Femur (tissue), 1 donor: ENCODE data around the gene KIF2C.
"Not testable (repeated sequence)": the region's sequence is repeated elsewhere in the genome, so short reads cannot be mapped to it uniquely, and the experiment has no call there.

Experiments used
- DNase-seq: peaks from one replicate; pipeline ENCODE4 v3.0.0-alpha.2; 2017

Gene KIF2C

DNA sequence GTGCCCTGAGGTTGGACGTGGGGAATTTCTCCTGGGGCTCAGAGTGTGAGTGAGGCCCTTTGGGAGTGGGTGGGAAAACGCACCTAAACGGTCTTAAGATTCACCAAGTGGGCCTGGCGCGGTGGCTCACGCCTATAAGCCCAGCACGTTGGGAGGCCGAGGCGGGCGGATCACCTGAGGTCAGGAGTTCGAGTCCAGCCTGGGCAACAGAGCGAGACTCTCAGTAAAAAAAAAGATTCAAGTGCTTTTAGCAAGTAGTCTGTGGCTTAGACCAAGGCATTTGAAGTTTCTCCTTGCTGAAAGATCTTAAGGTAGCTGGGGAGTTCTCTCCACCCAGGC lies 37.1 kb downstream of the KIF2C start:
- DNase-seq, result no peak

DNA sequence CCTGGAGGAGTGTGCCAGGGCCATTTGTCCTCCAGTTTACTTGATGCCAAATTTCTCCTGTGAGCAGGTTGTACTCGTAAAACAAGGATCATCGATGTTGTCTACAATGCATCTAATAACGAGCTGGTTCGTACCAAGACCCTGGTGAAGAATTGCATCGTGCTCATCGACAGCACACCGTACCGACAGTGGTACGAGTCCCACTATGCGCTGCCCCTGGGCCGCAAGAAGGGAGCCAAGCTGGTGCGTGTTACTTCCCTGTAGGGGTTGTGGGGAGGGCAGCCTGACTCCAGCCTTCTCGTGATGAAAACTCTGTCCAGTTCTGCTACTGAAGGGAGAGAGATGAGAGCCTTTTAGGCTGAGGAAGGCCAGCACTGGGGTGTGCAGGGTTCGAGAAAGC lies 37.9 kb downstream of the KIF2C start:
- no peak for DNase-seq

DNA sequence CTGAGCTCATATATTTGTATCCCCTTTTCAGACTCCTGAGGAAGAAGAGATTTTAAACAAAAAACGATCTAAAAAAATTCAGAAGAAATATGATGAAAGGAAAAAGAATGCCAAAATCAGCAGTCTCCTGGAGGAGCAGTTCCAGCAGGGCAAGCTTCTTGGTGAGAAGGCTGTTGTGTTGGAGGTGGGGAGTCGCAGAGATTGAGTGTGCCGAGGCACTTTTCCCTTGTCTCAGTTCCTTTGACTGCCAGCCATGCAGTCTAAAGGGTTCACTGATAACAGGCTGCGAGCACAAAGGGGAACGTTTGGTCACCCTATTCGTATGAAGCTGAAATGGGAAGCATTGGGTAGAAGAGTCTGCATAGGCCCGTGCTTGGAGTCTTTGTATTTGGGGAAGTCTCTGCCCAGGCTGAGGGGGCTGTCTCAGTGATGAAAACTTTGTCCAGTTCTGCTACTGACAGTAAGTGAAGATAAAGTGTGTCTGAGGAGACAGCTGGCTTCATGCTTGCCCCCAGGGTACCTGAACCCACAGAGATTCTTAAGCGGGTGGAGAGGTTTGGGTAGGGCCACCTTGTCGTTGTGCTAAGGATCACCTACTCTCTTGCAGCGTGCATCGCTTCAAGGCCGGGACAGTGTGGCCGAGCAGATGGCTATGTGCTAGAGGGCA lies 38.5 kb downstream of the KIF2C start:
- DNase-seq, result no peak

DNA sequence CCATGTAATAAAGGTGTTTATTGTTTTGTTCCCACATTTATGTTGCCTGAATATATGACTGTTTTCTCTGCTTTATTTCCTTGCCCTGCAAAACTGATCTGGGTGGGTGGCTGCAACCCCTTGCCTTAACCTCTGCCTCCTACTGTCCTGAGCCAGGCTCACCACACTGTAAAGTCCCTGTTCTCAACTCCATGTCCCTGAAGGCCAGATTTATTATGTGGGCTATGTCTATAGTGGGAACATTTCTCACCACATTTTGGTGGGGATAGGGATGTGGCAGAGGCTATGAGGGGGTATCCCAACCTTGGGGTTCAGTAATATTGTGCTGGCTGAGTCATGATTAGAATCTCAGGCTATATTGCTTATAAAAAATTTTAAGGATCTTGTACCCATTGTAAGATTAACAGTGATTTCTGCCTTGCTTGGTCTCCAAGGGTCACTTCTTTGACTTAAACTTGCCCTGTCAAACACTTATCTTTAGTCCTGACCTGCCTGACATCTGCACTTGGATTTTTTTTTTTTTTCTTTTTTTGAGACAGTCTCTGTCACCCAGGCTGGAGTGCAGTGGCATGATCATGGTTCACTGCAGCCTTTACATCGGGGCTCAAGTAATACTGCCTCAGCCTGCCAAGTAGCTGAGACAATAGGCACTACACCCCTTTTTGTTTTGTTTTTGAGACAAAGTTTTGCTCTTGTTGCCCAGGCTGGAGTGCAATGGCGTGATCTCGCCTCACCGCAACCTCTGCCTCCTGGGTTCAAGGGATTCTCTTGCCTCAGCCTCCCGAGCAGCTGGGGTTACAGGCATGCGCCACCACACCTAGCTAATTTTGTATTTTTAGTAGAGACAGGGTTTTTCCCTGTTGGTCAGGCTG lies 39.3 kb downstream of the KIF2C start:
- DNase-seq, result no peak

DNA sequence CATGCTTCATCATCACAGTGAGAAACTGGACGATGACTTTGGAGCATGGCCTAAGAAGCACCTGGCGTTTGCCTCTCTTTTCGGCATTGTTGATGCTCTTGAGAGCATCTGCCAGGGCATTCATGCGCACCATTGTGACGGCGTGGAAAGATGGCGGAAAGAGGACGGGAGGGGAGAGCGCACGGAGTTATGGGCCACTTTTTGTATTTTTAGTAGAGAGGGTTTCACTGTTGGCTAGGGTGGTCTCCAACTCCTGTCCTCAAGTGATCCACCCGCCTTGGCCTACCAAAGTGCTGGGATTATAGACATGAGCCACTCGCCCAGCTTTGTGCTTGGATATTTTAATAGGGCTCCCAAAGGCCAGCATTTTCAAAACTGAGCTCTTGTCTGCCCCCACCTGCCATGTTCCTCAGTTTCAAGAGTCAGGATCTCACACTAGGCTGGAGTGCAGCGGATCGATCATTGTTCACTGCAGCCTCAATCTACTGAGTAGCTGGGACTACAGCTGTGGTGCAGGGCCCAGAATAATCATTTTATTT lies 41.0 kb downstream of the KIF2C start:
- DNase-seq, result no peak

DNA sequence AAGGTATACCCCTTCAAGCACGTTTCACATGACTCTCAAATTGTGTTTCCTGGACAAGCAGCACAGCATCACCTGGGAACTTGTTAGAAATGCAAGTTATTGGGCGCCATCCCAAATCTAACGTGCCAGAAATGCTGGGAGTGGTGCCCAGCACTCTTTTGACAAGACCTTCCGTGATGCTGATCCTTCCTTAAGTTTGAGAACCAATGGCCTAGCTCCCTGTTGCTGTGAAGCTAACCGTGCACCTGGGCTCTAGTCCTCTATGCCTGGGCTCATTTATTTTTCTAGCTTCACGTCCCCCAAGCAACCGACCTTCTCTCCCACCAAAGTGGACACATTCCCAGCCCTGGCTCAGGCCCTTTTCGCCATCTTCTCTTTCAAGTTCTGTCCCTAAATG lies 44.1 kb downstream of the KIF2C start:
- DNase-seq, result no peak

DNA sequence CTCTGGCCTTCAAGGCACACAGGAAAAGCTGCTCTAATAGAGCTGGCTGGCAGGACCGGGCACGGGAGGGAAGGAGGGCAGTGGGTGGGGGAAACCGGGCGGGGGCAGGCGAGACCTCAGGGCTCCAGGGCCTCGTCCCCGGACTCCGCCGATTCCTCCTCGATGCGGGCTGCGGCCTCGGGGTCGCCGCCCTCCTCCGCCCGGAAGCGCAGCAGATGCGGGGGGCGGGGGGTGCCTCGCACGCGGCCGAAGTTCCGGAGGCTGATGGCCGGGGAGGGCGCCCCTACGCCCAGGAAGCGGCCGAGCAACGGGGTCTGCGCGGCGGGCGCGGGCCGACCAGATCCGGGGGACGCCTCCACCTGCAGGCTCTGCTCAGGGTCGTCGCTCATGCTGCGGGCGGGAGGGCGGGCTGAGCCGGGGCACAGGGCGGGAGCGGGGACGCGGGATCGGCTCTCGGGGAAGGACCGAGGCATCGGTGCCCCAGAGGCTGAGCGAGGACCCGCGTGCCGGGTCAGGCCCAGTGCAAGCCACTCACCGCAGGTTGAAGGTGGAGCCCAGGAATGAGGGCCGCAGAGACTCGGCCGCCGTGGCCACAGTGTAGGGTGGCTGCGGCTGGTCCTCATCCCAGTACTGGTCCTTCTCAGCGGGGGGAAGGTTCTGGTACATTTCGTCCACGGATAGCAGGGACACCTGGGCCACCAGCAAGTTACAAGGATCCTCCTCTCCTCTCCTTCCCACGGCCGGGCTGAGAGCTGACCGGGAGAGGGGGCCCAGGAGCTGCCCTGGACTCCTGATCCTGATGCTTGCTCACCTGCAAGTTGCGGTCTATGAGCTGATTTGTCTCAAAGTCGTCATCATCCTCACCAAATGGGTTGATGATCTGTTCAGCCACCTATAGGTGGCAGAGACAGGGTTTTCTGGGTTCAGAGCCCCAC lies 44.7 kb downstream of the KIF2C start:
- no peak for DNase-seq

DNA sequence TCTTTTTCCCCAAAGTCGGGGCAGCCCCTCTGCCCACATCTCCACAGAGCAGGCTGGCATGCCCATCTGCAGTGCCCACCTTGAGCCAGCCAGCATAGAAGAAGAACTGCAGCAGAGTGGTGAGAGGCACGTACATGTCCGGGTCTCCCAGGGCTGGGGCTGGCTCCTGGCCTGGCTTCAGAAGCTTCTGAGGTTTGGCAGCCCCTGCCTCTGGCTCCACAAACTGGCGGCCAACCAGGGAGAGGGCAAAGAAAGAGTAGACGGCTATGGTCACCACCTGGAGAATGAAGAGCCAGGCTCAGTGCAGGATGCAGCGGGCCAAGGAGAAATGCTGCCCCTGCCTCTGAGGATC lies 45.4 kb downstream of the KIF2C start:
- DNase-seq, result no peak

DNA sequence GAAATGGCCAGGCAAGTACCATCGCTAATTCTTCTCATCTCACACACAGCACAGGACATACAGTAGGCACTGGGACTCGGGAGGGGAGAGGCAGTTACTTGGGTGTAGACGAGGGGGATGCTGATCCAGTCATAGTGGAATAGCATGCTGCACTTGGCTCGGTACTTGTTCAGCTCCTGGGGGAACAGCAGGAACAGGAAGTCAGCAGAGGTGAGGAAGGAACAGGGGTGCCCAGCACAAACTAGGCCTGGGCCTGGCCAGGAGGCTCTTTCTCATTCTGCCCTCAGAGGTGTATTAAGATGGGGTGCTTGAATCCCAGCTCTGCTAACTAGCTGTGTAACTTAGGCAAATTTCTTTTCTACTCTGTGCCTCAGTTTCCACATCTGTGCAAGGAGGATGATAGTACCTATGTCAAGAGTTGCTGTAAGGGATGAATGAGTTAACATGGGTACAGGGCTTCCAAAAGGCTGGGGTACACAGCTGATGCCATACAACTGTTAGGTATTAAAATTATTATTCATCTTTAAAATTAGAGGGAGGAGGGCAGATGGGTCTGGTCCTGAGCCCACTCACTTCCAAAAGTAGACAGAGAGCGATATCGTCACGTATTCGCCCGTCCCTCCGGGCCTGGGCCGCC lies 46.0 kb downstream of the KIF2C start:
- DNase-seq, result no peak

DNA sequence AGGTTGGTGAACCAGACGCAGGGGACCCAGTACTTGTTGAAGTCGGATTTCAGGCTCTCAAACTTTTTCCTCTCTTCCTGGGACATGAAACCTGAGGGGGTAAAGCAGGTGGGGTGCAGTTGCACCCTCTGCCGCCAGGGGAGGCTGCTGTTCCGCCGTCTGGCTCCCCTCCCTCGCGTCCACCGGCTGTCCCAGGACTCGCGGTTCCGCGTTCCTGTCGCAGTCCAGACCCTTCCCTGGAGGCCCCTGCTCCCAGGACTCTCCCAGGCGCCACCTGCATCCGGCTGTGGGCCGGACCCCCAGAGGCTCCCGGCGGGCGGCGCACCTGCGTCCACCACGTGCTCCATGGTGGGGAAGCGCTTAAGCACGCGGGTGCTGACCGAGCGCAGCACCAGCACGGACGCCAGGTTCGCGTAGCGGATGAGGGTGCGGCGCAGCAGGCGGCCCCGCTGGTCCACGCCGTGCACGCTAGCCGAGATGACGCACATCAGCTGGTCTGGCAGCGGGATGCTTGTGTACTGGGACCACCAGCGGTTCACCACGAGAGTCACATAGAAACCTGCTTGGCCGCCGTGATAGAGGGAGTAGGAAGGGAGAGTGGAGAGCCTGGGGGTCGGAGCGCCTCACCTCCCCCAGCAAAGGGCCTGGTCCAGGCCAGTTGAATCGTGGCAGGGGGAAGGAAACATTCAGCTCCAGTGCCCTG lies 46.7 kb downstream of the KIF2C start:
- peak; percentile 78 for DNase-seq

DNA sequence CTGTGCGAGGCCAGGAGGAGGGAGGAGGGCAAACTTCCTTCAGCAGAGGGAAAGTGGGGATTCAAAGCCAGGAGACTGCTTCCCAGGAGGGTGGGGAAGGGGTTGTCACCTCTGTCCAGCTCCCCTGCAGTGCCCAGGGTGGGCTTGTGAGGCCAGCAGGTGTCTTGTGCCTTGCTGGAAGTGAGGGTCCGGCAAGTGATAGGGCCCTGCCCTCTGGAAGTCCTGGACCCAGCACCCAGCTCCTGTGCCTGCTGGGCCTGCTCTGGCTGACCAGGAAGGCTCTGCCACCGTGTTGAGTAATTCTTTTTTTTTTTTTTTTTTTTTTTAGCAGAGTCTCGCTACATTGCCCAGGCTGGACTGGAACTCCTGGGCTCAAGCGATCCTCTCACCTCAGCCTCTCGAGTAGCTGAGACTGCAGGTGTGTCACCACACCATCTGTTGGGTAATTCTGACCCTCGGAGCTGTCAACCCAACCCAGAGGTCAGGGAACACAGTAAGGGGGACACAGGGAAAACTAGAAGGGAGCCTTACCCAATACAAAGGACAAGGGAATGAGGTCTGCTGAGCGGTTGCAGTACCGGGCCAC lies 47.3 kb downstream of the KIF2C start:
- no peak for DNase-seq

DNA sequence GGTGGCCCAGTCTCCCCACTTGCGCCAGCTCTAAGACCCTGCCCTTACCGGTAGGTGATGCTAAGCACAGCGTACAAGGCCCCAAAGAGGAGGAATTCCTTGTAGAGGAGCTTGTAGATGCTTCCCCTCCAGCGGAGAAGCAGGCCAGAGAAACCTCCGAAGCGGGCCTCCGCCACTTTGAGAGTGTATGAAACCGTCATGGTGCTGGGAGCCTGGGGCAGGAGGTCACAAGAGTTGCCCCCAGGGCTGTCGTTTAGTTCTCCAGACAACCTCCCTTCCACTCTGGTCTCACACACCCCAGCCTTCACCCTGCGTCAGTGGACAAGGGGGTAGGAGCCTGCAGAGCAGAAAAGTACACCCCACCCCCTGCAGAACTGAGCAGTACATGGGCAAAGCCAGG lies 47.9 kb downstream of the KIF2C start:
- DNase-seq, result no peak

DNA sequence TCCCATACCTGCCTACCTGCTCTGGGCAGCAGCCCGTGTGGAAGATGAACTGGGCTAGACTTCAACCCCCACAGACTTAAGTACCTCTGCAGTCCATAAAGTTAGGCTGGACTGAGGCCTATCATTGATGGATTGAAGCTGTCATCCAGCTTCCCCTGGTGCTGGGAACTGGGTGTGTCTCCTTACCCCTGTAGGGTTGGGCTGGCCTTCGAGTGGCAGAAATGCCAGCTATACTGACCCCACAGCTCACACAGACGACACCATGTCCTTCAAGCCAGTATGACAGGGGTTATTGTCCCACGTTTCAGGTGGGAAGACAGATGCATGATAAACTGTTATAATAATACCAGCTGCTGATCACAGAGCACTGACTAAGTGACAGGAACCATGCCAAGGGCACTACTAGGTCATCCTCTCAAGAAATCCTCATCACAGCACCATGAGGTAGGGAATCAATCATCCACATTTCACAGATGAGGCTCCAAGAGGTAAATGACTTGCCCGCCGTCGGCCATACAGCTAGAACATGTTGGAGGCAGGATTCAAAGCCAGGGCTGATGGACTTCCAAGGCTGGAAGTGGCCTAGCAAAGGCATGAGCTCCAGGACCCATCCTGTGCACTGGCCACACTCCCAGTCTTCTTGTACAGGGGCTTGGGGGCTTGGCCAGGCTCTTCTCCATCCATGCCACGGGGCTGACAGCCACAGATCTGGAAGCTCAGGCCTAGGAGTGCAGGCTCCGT lies 48.7 kb downstream of the KIF2C start, which contains the start of gene BEST4:
Gene BEST4, minus strand, starts transcription at position 51 of the 741 bp plus-strand sequence. CDS start 465 bp downstream, outside the sequence.
- no peak for DNase-seq

DNA sequence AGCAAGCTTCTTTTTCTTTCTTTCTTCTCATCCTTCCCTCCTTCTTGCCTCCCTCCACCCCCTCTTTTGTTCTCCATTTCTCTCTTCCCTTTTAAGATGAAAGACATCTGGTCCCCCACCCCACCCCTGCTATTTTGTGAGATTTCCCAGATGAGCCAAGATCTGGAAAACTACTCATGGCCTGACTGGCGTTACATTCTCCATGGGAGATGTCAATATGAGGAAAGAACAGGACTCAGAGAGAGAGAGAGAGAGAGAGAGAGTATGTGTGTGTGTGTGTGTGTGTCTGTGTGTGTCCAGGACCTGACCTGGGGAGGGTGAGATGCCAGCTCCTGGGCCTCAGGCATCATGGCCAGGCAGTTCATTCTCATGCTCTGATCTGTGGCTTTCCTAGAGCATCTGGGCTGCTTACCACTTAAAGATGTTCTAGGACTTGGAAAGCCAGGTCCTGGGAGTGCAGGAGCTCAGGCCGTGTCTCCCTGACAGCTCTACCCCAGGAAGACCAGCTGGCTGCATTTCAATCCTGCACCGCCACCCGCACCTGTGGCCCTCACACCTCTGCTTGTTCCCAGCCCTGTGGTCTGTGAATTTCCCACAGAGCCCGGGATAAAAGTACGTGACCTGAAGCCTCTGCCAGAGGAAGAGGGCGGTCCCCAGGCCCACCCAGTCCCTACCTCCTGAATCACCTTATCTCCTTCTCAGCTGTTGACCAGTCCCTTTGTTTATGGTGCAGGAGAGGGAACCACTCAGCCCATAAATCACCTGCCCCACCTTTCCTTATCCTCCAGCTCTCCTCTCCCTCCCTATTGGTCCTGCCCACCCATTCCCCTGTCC lies 51.5 kb downstream of the KIF2C start:
- no peak for DNase-seq

DNA sequence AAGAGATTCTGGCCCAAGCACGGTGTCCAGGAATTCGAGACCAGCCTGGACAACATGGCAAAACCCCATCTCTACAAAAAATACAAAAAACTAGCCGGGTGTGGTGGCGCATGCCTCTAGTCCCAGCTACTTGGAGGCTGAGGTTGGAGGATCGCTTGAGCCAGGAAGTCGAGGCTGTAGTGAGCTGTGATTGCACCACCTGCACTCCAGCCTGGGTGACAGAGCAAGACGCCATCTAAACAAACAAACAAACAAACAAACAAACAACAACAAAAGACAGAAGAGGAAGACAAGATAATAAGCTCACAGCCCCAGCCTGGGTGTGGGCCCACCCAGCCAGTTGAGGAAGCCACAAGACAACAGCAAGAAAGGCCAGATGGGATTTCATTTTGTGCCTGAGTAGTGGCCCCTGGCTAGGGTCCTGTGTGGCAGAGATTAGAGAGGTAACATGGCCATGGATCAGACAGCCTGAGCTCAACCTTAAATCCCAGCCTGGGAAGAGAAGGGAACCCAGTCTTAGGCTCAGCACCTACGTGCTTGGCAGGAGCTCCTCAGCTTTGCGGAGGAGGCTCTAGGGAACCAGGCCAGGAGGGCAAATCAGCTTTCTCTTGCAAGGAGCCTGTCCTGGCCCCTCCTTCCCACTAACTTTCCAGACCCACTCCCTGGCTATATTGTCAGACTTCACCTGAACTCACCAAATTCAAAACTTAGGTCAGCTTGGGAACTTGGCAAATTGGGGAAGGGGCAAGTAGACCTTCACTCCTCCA lies 53.3 kb downstream of the KIF2C start:
- DNase-seq, result no peak

DNA sequence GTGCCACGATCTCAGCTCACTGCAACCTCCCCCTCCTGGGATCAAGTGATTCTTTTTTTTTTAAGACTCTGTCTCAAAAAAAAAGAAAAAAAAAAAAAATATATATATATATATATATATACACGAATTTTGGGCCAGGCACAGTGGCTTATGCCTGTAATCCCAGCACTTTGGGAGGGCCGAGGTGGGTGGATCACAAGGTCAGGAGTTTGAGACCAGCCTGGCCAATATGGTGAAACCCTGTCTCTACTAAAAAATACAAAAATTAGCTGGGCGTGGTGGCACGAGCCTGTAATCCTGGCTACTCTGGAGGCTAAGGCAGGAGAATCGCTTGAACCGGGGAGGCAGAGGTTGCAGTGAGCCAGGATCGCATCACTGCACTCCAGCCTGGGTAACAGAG lies 58.2 kb downstream of the KIF2C start:
- DNase-seq, result not testable (repeated sequence)

DNA sequence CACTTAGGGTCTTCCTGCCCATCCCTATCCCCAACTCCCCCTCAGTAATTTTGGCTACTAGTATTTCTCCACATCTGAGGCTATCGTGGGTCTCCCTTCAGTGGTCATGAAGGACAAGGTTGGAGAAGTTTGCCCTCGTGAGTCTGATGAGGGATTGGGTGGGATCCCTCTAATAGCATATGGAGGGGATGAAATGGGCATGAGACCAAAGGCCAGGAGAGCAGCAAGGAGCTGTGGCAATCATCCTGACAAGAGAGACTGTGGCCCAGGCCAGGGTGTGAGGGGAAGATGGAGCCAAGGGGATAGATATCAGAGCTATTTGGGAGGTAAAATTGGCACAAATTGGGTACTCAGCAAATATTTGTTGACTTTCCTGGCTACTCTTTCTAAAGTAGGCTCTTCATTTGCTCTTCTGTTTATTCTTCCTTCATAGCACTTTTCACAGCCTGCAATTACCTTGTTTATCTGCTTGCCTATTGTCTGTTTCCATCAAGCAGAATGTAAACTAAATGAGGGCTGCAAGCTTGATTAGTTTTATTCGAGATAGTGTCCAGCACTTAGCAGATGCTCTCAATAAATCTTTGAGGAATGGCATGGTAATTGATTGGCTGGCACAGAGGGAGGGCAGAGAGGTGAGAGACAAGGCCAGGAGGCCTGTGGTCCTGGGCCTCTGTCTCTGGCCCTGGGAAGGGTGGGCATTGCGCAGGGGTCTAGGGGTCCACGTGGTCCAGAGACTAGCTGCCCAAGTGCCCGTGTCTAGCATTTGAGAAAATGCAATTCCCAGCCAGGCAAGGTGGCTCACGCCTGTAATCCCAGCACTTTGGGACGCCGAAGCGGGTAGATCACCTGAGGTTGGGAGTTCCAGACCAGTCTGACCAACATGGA lies 59.1 kb downstream of the KIF2C start:
- DNase-seq, result no peak
